ENCODE measurements around the gene NEDD9.

DNA sequence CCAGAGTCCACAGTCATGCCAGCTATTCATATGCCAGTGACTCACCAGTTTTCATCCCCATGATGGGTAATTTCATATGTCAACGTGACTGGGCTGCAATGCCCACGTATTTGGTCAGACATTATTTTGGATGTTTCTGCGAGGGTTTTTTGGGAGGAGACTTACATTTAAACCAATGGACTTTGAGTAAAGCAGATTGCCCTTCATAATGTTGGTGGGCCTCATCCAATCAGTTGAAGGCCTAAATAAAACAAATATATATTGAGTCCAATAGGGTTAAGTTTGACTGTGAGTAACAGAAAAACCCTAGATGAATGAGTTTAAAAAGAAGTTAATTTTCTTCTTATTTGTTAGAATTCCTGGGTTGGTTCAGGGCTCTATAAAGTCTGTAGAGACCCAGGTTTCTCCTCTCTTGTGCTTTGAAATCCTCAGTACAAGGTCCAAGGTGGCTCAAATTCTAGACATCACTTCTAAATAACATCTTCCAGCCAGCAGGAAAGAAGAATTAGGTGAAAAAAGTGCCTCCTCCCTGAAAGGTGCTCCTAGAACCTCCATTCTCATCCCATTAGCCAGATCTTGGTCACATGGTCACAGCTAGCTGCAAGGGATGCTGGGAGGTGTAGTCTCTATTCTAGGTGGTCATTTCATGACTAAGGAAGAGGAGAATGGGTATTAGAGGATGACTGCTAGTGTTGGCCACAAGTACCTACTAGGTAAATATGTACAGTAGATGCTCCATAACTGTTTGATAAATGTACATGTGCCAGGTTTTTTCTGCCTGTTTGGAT, 16.7 kb upstream of the NEDD9 start:
- TF ChIP-seq, protein P1, sequence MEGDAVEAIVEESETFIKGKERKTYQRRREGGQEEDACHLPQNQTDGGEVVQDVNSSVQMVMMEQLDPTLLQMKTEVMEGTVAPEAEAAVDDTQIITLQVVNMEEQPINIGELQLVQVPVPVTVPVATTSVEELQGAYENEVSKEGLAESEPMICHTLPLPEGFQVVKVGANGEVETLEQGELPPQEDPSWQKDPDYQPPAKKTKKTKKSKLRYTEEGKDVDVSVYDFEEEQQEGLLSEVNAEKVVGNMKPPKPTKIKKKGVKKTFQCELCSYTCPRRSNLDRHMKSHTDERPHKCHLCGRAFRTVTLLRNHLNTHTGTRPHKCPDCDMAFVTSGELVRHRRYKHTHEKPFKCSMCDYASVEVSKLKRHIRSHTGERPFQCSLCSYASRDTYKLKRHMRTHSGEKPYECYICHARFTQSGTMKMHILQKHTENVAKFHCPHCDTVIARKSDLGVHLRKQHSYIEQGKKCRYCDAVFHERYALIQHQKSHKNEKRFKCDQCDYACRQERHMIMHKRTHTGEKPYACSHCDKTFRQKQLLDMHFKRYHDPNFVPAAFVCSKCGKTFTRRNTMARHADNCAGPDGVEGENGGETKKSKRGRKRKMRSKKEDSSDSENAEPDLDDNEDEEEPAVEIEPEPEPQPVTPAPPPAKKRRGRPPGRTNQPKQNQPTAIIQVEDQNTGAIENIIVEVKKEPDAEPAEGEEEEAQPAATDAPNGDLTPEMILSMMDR (IDR thresholded peaks at IDR 0.05; ENCODE audit: insufficient read depth, low read length): no peak
- no peak for TF ChIP-seq POLR2AphosphoS5 (IDR thresholded peaks at IDR 0.05; ENCODE audit: low read depth)
- TF ChIP-seq, protein P2, sequence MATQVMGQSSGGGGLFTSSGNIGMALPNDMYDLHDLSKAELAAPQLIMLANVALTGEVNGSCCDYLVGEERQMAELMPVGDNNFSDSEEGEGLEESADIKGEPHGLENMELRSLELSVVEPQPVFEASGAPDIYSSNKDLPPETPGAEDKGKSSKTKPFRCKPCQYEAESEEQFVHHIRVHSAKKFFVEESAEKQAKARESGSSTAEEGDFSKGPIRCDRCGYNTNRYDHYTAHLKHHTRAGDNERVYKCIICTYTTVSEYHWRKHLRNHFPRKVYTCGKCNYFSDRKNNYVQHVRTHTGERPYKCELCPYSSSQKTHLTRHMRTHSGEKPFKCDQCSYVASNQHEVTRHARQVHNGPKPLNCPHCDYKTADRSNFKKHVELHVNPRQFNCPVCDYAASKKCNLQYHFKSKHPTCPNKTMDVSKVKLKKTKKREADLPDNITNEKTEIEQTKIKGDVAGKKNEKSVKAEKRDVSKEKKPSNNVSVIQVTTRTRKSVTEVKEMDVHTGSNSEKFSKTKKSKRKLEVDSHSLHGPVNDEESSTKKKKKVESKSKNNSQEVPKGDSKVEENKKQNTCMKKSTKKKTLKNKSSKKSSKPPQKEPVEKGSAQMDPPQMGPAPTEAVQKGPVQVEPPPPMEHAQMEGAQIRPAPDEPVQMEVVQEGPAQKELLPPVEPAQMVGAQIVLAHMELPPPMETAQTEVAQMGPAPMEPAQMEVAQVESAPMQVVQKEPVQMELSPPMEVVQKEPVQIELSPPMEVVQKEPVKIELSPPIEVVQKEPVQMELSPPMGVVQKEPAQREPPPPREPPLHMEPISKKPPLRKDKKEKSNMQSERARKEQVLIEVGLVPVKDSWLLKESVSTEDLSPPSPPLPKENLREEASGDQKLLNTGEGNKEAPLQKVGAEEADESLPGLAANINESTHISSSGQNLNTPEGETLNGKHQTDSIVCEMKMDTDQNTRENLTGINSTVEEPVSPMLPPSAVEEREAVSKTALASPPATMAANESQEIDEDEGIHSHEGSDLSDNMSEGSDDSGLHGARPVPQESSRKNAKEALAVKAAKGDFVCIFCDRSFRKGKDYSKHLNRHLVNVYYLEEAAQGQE (IDR thresholded peaks at IDR 0.05; ENCODE audit: insufficient replicate concordance, low read depth): no peak

Data from HL-60 (cell line).